GM13976 (cell line): ENCODE measurements around the gene FAM98B.
A peak's percentile ranks its signal among the peaks of the same experiment; 100 is the strongest.

Experiments used
- DNase-seq: peaks from one replicate; pipeline ENCODE4 v3.0.0; 2012; ENCODE audit warnings: low spot score
- in situ Hi-C: fragments of 300-500 bp; cut with MboI; formaldehyde crosslinking; loops from one replicate; pipeline ENCODE4 v1.12.0; 2022; ENCODE audit warnings: low sequenced_read_pairs, mixed read lengths, inconsistent platforms; ENCODE audit not compliant: unreplicated experiment
- TF ChIP-seq, protein P1 (sequence below): IDR thresholded peaks from 2 replicates; pipeline ENCODE4 v1.5.1; 2012; ENCODE audit warnings: borderline replicate concordance, mild to moderate bottlenecking; ENCODE audit not compliant: insufficient read depth; ENCODE audit errors: extremely low read depth, missing control alignments, control extremely low read depth

Gene FAM98B

GRCh38 chr15:38518084-38518483 is 64.2 kb downstream of the FAM98B start:
- no peak for DNase-seq
- in situ Hi-C loops, result no loop called here
- TF ChIP-seq, protein P1, sequence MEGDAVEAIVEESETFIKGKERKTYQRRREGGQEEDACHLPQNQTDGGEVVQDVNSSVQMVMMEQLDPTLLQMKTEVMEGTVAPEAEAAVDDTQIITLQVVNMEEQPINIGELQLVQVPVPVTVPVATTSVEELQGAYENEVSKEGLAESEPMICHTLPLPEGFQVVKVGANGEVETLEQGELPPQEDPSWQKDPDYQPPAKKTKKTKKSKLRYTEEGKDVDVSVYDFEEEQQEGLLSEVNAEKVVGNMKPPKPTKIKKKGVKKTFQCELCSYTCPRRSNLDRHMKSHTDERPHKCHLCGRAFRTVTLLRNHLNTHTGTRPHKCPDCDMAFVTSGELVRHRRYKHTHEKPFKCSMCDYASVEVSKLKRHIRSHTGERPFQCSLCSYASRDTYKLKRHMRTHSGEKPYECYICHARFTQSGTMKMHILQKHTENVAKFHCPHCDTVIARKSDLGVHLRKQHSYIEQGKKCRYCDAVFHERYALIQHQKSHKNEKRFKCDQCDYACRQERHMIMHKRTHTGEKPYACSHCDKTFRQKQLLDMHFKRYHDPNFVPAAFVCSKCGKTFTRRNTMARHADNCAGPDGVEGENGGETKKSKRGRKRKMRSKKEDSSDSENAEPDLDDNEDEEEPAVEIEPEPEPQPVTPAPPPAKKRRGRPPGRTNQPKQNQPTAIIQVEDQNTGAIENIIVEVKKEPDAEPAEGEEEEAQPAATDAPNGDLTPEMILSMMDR, result no peak

DNA sequence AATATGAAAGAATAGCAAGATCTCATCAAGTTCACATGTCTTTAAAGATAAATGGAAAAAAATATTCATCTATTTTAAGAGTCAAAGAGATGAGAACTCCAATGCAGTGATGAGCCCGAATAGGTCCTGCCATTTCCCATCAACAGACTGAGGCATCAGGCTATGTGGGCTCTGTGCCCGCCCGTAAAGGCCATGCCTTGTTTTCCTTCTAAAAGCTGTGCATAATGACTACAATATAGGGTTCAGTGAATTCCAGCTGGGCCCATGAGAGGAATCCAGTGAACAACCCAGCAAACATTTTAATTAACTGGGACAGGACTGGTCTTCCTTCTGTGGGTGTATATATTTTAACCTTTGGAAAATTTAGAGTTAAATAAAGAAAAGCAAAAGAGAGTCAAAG is 66.1 kb downstream of the FAM98B start:
- TF ChIP-seq, protein P1, result no peak
- in situ Hi-C loops, result no loop called here
- no peak for DNase-seq

DNA sequence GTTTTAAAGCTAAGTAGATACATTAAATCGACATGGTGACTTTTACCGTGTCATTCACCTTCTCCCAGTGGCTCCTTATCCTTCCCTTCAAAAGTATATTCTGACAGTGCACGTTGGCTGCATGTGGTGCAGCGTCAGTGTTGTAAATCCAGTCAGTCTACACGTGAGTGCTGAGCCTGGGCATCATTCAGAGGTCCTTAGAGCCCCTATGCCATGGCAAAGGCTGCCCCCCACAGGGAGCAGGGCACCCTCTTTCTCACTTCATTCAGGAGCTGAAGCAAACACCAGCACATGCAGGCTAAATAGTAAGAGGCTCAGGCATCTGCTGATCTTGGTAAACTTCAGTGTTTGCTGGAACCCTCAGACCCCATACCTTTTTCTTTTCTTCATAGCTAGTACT is 67.4 kb downstream of the FAM98B start:
- TF ChIP-seq, protein P1, result peak; percentile 1
- DNase-seq, result no peak
- in situ Hi-C loops, result no loop called here

- no peak for DNase-seq
- TF ChIP-seq, protein P1, result no peak
- in situ Hi-C loops, result no loop called here
Observed at GRCh38 chr15:38522922-38523321, 69.0 kb downstream of the FAM98B start.

- in situ Hi-C loops, result no loop called here
- TF ChIP-seq, protein P1, result no peak
- no peak for DNase-seq
Observed at GRCh38 chr15:38524156-38524555, 70.2 kb downstream of the FAM98B start.

DNA sequence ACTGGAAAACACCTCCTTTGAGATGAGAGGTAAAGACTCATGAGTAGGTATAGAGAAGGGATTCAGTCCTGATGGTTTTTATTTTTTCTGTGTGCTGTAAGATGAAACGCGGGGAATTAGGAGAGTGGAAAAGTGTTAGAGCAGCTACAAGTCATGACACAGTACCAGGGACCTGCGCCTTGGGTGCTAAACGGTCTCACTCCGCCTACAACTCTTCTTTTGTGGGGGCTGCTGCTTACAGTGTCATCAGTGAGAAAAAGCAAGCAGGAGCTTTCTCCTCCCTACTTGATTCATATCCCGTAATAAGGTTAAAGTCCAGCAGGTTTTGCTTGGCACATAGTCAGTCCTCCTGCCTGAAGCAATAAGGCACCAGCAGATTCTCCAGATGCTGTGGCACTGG is 71.6 kb downstream of the FAM98B start:
- DNase-seq, result no peak
- in situ Hi-C loops, result no loop called here
- TF ChIP-seq, protein P1, result no peak

GRCh38 chr15:38526158-38526557 is 72.2 kb downstream of the FAM98B start:
- no peak for DNase-seq
- TF ChIP-seq, protein P1, result no peak
- in situ Hi-C loops, result no loop called here
